K562 (cell line): ENCODE data around the gene SHROOM3.

Experiments used
- BMI1 ChIP-seq: fragments of 150-350 bp; IDR thresholded peaks from 2 replicates; pipeline ENCODE4 v1.6.1; 2014; ENCODE audit warnings: low read length
- CTCF ChIP-seq, 3 experiments: IDR thresholded peaks in 2 of 3; conservative IDR thresholded peaks in 1 of 3; 2 replicates each; pipeline ENCODE4 v1.5.1; 2011 to 2012; ENCODE audit warnings: low read length in 3 of 3, mild to moderate bottlenecking in 3 of 3, control low read depth in 2 of 3, improper control_type of control experiment in 1 of 3, inconsistent platforms in 1 of 3, low read depth in 1 of 3, mixed read lengths in 1 of 3, moderate library complexity in 1 of 3; ENCODE audit not compliant: insufficient read depth in 2 of 3
- GATA2 ChIP-seq: sonication (generic); formaldehyde crosslinking; IDR thresholded peaks from 2 replicates; pipeline ENCODE4 v1.4.0; 2020; ENCODE audit warnings: mild to moderate bottlenecking, missing genetic modification reagents
- MLX ChIP-seq, 2 experiments: fragments of 450-650 bp in 1 of 2; sonication (generic) in 1 of 2; formaldehyde crosslinking; conservative IDR thresholded peaks; 2 replicates each; pipeline versions ENCODE4 v1.4.0 to v1.8.1; 2020 to 2022; ENCODE audit warnings: mild to moderate bottlenecking in 1 of 2, missing genetic modification reagents in 1 of 2
- MXI1 ChIP-seq: IDR thresholded peaks from 2 replicates; pipeline ENCODE4 v1.6.1; 2011; ENCODE audit warnings: low read depth, mild to moderate bottlenecking, improper control_type of control experiment, low read length
- MYC ChIP-seq, 2 experiments: fragments of 250-450 bp in 1 of 2; sonication (Bioruptor Pico) in 1 of 2; IDR thresholded peaks; 2 replicates each; pipeline versions ENCODE4 v1.5.1 to v1.6.1; 2012 to 2021; ENCODE audit warnings: low read depth in 2 of 2, borderline replicate concordance in 1 of 2, improper control_type of control experiment in 1 of 2, low read length in 1 of 2, mild to moderate bottlenecking in 1 of 2, moderate library complexity in 1 of 2
- NFE2 ChIP-seq: IDR thresholded peaks from 2 replicates; pipeline ENCODE4 v1.6.1; 2014; ENCODE audit warnings: antibody characterized with exemption, low read depth
- PHB2 ChIP-seq: fragments of 450-650 bp; IDR thresholded peaks from 2 replicates; pipeline ENCODE4 v1.6.1; 2017; ENCODE audit warnings: low read depth
- SMC3 ChIP-seq: conservative IDR thresholded peaks from 2 replicates; pipeline ENCODE4 v1.6.1; 2011; ENCODE audit warnings: low read depth, low read length, improper control_type of control experiment; ENCODE audit not compliant: insufficient read depth
- TARDBP ChIP-seq: fragments of 450-650 bp; IDR thresholded peaks from 2 replicates; pipeline ENCODE4 v1.6.1; 2016
- ZNF57 ChIP-seq: fragments of 450-650 bp; formaldehyde crosslinking; IDR thresholded peaks from 2 replicates; pipeline ENCODE4 v1.4.0; 2020; ENCODE audit warnings: mild to moderate bottlenecking, moderate library complexity
- ZNF639 ChIP-seq, 2 experiments: fragments of 200-800 bp in 1 of 2; sonication (Bioruptor generic) in 1 of 2; sonication (generic) in 1 of 2; formaldehyde crosslinking in 1 of 2; IDR thresholded peaks in 1 of 2; conservative IDR thresholded peaks in 1 of 2; 2 replicates each; pipeline versions ENCODE4 v1.5.0 to v1.6.1; 2016 to 2020; ENCODE audit warnings: missing compliant biosample characterization in 1 of 2, missing genetic modification characterization in 1 of 2, missing genetic modification reagents in 1 of 2
- TF ChIP-seq, protein P1 (sequence below), 2 experiments: IDR thresholded peaks; 2 replicates each; pipeline ENCODE4 v1.6.1; 2012; ENCODE audit warnings: improper control_type of control experiment in 2 of 2, low read depth in 2 of 2, low read length in 2 of 2, borderline replicate concordance in 1 of 2
- TF ChIP-seq, protein P2 (sequence below), 2 experiments: fragments of 450-650 bp; formaldehyde crosslinking in 1 of 2; IDR thresholded peaks; 2 replicates each; pipeline versions ENCODE4 v1.4.0 to v1.6.1; 2014 to 2020; ENCODE audit warnings: mild to moderate bottlenecking in 2 of 2, borderline replicate concordance in 1 of 2, low read depth in 1 of 2

- TF ChIP-seq MLX (CRISPR knock-in tag; conservative IDR thresholded peaks at IDR 0.05) (no peak), MXI1 (no peak), CTCF (IDR thresholded peaks at IDR 0.05 in 2 of 3, conservative IDR thresholded peaks at IDR 0.05 in 1 of 3; ENCODE audit: insufficient read depth in 2 of 3, low read depth in 1 of 3, low read length in 3 of 3) (no peak), ZNF639 (CRISPR knock-in tag; conservative IDR thresholded peaks at IDR 0.05 in 1 of 2, IDR thresholded peaks at IDR 0.05 in 1 of 2) (no peak), SMC3 (no peak), ZNF57 (CRISPR knock-in tag) (no peak), TARDBP (no peak), PHB2 (no peak), BMI1 (no peak), MYC (IDR thresholded peaks at IDR 0.05; ENCODE audit: low read depth, low read length) (no peak), MYC (CRISPR knock-in tag; IDR thresholded peaks at IDR 0.05; ENCODE audit: borderline replicate concordance, low read depth) (no peak), GATA2 (CRISPR knock-in tag) (no peak), NFE2 (no peak)
- TF ChIP-seq, protein P1, sequence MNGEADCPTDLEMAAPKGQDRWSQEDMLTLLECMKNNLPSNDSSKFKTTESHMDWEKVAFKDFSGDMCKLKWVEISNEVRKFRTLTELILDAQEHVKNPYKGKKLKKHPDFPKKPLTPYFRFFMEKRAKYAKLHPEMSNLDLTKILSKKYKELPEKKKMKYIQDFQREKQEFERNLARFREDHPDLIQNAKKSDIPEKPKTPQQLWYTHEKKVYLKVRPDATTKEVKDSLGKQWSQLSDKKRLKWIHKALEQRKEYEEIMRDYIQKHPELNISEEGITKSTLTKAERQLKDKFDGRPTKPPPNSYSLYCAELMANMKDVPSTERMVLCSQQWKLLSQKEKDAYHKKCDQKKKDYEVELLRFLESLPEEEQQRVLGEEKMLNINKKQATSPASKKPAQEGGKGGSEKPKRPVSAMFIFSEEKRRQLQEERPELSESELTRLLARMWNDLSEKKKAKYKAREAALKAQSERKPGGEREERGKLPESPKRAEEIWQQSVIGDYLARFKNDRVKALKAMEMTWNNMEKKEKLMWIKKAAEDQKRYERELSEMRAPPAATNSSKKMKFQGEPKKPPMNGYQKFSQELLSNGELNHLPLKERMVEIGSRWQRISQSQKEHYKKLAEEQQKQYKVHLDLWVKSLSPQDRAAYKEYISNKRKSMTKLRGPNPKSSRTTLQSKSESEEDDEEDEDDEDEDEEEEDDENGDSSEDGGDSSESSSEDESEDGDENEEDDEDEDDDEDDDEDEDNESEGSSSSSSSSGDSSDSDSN (IDR thresholded peaks at IDR 0.05; ENCODE audit: borderline replicate concordance in 1 of 2, low read depth in 2 of 2, low read length in 2 of 2) = no peak
- TF ChIP-seq, protein P2, sequence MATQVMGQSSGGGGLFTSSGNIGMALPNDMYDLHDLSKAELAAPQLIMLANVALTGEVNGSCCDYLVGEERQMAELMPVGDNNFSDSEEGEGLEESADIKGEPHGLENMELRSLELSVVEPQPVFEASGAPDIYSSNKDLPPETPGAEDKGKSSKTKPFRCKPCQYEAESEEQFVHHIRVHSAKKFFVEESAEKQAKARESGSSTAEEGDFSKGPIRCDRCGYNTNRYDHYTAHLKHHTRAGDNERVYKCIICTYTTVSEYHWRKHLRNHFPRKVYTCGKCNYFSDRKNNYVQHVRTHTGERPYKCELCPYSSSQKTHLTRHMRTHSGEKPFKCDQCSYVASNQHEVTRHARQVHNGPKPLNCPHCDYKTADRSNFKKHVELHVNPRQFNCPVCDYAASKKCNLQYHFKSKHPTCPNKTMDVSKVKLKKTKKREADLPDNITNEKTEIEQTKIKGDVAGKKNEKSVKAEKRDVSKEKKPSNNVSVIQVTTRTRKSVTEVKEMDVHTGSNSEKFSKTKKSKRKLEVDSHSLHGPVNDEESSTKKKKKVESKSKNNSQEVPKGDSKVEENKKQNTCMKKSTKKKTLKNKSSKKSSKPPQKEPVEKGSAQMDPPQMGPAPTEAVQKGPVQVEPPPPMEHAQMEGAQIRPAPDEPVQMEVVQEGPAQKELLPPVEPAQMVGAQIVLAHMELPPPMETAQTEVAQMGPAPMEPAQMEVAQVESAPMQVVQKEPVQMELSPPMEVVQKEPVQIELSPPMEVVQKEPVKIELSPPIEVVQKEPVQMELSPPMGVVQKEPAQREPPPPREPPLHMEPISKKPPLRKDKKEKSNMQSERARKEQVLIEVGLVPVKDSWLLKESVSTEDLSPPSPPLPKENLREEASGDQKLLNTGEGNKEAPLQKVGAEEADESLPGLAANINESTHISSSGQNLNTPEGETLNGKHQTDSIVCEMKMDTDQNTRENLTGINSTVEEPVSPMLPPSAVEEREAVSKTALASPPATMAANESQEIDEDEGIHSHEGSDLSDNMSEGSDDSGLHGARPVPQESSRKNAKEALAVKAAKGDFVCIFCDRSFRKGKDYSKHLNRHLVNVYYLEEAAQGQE (IDR thresholded peaks at IDR 0.05; ENCODE audit: borderline replicate concordance) = no peak
- TF ChIP-seq, protein P2 (CRISPR knock-in tag; IDR thresholded peaks at IDR 0.05; ENCODE audit: low read depth) = no peak
Measured at GRCh38 chr4:76556452-76556851, 121.4 kb downstream of the SHROOM3 start.
